Cardiac septum (tissue), 1 donor: ENCODE measurements around the gene KDM2B. TPM values are rescaled to one million over a fixed set of nuclear protein-coding genes. Genes with fewer than 3 reads are reported as not detected.
A peak's percentile ranks its signal among the peaks of the same experiment; 100 is the strongest.
"Not testable (repeated sequence)": the region's sequence is repeated elsewhere in the genome, so short reads cannot be mapped to it uniquely, and the experiment has no call there.

ENCODE experiments used
- DNase-seq: peaks from one replicate; pipeline ENCODE4 v3.0.0-alpha.2; 2020; ENCODE audit warnings: low spot score
- intact Hi-C: fragments of 100-400 bp; cut with DNase I; formaldehyde crosslinking; loops from one replicate; pipeline ENCODE4 v1.14.0; 2022
- total RNA-seq: library from RNA; stranded (reverse); fragmentation: NEBNext Ultra II Directional; extraction: Animal tissue kit (Norgen Biotek cat#: 25700); gene quantifications from one replicate; pipeline ENCODE4 v1.2.1, GENCODE V29; 2021
- donor health status: DM: no; HTN: no; CAD: no.

KDM2B gene
- total RNA-seq, 1 donor from 2014 or later, result 10.1 TPM

DNA sequence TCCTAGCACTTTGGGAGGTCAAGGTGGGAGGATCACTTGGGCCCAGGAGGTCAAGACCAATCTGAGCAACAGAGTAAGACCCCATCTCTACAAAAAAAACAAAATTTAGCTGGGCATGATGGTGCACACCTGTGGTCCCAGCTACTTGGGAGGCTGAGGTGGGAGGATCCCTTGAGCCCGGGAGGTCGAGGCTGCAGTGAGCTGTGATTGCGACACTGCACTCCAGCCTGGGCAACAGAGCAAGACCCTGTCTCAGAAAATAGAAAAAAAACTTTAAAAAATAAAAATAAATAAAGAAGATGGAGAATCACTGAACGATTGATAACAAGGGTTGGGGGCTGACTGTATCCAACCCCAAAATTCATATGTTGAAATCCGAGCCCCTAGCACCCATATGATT, 96.3 kb downstream of the KDM2B start:
- DNase-seq, intact Hi-C loops: not testable (repeated sequence)

DNA sequence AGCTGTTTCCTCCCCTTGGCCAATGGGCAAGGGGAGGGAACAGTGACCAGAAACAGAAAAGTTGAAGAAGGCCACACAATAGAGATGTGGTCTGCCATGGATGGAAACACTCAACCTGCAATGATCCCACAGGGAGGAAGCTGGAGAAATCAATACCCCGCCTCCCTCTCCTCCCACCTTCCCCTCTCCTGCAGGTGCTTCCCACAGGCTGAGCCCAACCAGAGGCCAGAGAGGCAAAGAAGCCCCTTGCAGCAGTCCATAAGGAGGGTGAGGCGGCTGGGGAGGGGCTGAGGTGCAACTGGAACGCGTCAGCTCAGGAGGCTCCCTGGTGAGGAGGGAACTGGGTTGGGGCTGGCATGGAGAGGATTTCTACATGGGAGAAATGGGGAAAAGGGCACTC, 96.9 kb downstream of the KDM2B start:
- no peak for DNase-seq
- intact Hi-C loops, result no loop called here

DNA sequence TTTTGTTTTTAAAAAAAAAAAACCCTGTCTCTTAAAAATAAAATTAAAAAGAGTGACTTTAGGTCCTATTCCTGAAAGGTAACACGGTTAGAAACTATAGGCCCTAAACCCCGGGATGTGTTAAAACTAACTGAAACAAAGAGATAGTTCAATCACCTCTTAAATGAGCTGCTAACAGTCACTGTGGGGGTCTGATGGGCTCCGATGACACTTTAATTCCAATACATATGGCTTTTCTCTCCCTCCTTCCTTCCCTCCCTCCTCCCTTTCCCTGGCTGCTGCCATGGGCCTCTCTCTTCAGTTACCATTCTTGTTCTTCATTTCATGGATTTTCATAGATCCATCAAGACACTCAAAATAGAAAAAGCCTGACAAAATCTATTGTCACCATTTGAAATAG, 104.3 kb downstream of the KDM2B start:
- intact Hi-C loops, result no loop called here
- DNase-seq, result no peak

DNA sequence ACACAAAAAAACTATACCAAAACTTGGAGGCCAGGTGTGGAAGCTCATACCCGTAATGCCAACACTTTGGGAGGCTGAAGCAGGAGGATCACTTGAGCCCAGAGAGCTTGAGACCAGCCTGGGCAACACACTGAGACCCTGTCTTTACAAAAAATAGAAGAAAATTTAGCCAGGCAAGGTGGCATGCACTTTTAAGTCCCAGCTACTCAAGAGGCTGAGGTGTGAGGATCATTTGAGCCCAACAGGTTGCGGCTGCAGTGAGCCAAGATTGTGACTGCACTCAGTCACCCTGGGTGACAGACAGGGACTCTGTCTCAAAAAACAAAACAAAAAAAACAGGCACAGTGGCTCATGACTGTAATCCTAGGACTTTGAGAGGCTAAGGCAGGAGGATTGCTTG, 105.5 kb downstream of the KDM2B start:
- no peak for DNase-seq
- intact Hi-C loops, result no loop called here

DNA sequence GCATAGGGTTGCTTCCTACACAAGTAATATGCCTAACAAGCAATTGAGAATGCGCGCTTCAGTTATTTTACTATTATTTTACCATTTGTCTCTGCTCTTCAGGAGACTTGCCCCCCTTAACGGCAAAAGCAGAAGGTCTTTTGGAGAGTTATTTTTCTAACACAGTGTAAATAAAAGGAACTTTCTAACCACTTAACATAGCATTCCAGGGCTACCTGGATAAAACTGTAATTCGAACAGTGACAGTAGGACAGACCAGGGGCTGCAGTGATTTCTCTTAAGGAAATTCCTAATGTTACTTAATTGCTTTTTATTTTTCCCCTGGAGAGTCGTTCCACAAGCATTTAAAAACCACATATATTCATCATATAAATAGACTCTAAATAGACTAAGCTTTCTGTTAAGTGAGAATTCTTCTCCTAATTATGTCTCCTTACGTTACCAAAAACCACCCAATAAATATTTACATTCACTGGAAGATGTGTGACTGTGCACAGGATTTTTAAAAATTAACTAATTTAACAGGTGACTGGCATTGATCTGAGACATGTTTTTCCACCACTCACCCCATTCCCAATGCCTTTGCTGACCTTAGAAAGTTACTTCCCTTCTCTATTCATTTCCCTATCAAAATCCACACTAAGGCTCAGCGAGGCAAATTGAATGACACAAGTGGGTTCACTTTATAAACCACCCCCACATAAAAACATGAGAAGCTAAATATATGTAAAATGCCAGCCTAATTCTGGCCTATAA, 108.5 kb downstream of the KDM2B start:
- no peak for DNase-seq
- intact Hi-C loops, result no loop called here

DNA sequence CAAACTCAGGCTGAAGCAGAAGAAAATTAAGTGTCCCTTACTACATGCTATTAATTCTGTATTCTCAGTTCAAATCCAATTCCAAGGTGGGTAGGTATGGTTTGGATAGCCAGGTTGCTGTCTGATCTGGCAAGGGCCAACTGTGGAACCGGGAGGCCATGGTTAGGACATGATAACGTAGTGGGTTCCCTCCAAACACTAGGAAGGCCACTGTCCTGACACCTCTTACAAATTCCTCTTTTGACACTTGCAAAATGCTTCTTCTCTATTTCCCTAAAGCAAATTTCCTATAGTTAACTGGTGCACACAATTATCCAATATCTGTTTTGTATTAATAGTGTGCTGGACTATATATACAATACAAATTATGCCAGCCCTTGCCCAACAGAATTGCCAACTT, 110.1 kb downstream of the KDM2B start:
- intact Hi-C loops, result no loop called here
- DNase-seq, result no peak

DNA sequence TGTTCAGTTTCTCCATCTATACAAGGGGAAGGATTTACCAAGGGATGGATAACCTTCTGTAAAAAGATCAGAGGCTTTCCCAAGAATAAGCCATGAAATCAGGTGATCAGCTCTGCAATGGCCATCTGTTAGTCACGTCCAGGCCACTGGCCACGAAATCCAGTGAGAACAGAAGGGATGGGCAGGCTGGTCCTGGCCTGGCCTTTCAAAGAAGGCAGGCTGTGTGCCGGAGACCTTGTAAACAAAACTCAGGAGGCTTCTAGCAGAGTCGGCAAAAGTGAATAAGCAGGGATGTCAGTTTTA, 112.4 kb downstream of the KDM2B start:
- intact Hi-C loops, result no loop called here
- DNase-seq, result no peak

DNA sequence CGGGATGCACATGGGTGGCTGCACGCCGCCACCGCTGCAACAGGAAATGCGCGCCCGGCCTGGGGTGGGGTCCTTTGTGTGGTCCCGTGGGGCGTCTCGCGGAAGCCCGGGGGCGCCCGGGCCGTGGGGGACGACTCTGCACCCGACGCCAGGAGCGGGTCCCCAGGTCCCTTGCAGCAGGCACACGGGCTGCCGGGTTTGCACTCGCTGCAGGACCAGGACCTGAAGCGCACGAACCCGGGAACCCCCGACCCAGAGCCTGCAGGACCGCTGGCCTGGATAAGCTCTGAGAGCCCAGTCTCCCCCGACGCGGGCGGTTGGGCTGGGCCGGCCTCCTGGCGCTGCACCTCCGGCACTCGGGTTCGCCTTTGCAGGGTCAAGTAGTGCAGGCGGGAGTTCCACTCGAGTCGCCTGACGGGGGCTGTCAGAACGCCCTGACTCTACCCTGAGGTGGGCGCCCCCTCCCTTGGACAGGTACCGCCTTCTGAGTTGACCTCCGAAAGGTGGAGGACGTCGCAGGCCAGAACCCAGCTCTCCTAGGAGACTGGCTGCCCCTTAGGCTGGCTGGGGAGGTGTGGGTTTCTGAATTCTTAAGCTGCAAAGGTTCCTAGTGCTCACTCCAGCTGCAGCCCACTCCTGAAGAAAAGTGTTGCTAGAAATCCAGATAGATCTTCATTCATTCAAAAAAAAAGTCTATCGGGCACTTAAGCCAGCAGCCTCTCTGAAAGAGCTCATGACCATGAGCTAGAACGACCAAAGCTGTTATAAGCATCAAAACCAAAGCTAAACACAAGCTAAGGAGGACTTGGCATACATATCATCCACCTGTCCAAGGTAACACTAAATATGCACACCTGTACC, 113.0 kb downstream of the KDM2B start:
- no peak for DNase-seq
- intact Hi-C loops, result no loop called here

DNA sequence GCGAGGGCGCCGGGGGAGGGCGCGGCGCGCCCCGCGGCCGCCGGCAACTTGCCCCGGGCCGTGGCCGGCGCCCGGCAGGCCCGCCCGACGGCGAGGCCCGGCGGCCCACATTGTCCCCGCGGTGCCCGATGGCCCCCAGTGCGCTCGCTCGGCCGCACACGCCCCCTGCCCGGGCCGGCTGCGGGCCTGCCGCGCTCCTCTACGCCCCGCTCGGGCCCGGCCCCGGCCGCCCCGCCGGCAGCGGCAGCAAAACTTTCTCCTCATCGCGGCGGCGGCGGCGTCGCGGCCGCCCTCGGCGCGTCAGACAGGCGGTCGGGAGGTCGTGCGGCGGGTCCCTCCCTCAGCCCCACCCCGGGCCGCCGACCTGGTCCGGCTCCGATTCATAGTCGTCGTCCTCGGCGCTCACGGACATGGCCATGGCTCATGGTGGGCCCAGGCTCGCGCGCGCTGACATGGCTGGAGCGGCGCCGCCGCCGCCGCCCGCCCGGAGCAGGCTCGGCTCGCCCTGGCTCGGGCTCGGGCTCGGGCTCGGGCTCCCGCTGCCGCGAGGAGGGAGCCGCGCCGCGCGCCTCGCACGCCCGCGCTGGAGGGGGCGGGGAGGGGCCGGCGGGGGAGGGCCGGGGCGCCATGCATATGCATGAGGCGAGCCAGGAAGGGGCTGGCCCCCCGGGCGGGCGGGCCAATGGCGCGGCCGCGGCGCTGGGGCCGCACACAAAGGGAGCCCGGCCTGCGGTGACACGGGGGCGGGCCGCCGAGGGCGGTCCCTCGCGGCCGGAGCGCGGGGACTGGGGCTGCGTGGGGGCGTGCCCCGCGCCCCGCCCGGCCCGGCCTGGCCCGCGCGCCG, 113.8 kb downstream of the KDM2B start:
- intact Hi-C loops, result no loop called here

DNA sequence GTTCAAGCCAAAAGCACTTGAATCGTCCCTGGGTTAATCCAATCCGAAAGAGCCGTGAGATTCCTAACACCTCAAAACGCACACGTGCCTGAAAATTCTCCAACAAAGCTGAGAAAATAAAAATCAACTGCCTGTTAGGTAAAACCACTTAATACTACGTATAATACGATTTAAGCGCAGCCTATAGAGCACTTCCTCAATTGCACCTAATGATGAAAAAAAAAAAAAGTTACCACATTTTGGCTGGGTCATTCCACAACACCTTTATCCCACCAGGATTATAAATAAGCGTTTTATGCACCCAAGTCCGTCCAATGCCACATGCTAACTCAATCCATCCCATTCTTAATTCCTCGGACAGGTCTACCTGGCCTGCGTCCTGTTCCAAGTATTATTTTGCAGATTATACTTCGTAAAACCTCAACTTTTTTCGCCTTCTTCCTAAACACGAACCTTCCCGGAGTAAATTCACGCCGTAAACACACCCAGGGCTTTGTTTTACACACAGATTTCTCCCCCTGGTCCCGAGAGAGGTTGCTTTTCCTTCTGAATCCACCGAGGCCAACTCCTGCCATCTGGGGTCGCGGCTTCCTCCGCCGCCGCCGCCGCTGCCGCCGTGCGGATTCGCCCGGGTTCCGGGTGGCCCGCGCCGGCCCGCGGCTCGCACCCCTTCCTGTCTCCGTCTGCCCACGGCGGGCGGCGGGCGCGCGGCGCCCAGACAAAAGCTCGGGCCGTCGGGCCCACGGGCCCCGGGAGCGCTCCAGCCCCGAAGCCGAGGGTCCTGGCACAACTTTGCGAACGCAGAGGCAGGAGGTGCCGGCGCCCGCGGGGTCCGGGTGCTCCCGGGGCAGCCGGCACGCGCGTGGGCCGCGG, 114.7 kb downstream of the KDM2B start:
- intact Hi-C loops, result no loop called here
- DNase-seq, result no peak

More for the DNA sequence above, 113.8 kb downstream of the KDM2B start:
- peak; percentile 94 for DNase-seq

DNA sequence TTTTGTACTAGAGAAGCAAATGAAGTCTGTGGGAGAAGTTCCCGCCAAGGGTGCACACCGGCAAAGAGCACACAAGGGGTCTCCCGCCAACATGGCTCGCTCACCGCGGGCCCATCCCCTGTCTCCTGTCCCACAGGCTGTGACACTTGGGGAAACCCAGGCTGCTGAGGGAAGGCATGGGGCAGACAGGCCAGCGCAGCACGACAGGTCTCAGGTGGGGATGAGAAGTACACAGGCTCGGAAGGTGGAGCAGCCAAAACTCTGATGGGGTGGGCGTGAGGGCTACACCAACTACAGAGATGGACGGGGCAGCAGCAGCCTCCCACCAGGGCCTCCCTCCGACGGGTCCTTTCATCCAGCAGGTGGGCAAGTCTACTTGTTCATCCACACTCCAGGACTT, 116.5 kb downstream of the KDM2B start:
- intact Hi-C loops, result no loop called here
- no peak for DNase-seq

DNA sequence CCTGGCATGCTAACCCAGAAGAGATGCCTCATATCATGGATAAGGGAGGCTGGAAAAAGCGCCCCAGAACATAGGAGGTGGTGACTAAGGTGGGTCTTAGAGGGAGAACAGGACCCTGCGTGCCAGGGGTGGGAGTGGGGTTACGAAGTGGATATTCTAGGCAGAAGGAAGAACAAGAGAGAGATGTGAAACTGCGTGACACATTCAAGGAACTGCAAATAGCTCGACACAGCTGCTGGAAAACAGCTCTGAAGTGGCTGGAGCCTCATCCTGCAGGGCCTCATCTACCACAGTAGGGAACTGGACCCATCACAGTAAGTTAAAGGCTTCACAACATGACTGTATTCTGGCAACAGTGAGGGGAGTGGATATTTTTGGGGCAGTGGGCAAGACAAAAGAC, 119.8 kb downstream of the KDM2B start:
- intact Hi-C loops, result no loop called here

DNA sequence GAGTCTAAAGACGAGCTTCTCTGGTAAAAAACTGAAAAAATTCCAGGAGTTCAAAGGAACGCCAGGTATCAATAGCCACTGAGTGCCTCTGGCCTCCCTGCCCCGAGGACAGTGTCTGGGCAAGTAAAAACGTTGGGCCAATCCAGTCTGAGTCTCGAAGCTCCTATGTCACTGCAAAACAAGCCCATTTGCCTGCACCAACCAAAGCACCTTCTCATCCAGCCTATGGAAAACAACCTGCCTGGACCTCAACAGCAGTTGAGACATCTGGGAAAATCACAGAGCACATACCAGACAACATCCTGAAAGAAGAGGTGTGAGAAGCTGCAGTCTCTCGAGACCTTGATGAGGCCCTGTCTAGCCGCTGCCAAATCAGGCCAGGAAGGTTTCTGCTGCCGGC, 124.3 kb downstream of the KDM2B start:
- no peak for DNase-seq
- intact Hi-C loops, result no loop called here

More for the DNA sequence above, 119.8 kb downstream of the KDM2B start:
- DNase-seq, result no peak

DNA sequence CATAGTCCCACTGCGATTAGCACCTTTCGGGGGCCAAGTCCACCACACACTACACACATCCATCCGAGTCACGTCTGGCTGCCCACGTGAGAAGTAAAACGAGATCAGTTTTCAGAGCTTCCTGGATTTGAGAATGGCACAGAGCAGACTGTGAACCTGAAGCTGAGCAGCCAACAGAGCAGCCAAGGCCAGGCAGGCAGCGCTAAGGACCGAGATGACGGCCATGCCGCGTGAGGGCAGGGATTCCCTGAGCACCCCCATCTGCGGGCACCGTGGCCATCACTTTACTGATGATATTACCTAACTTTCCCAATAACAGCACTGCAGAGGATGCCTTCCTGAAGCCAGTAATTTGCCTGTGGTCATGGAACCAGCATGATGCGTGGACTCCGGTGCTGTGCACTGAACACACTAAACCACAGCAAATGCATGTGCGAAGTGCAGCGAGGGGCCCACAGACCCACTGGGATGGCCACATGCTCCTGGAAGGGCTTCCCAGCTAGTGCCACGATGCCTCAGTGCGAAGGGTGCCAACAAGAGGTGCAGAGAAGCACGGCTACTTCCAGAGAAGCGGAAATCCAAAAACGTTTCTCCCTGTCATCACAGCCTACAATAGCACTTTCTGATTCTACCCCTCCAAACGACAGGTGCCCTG, 124.9 kb downstream of the KDM2B start:
- intact Hi-C loops, result no loop called here

DNA sequence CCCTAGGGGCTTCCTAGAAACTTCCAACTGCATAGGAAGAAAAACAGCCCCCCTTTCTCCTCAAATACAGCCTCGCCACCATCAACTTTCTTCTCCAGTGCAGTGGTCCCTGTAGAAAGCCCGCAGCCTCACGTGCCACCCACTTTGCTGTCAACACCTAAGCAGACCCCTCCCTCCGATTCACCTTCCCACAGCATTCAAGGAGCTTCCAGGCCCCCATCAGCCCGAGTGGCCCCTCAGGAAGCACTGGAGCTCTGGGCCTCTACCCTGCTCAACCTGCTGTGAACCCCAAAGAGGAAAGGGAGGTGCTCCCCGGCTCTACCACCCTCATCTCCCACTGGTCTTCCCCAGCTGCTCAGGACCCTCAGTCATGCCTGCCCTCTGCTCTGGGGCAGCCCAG, 125.9 kb downstream of the KDM2B start:
- intact Hi-C loops, result no loop called here
- no peak for DNase-seq

More for the DNA sequence above, 124.9 kb downstream of the KDM2B start:
- no peak for DNase-seq

DNA sequence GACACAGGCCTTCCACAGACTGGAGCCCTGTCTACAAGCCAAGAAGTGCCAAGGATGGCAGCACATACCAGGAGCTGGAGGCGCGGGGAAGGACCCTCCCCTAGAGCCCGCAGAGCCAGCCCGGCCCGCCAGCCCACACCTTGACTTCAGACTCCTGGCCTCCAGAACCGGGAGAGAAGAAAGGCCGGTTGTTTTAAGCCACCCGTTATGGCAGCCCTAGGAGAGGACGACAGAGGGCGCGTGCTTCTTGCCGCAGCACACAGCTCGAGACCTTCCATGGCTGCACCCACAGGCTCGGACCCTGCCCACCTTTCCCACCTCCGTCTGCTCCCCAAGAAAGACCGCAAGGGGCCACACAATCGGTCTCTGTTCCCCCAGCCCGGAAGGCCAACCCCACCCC, 127.2 kb downstream of the KDM2B start:
- intact Hi-C loops, result no loop called here
- no peak for DNase-seq

DNA sequence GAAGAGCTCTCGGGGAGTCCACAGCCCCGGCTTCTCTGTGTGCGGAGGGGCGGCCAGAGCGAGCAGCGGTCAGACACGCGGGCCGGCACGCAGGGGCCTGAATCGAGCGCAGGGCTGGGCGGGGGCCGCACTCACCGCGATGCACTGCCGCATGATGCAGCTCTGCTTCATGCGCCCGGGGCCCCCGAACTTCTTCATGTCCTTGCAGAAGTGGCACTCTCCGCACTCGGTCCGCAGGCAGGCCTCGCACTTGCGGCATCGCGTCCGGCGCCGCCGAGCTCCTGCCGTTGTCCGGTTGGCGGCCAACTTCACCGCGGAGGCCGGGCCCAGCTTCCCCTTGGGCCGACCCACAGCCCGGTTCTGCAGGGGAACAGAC, 127.8 kb downstream of the KDM2B start:
- DNase-seq, result no peak
- intact Hi-C loops, result no loop called here

DNA sequence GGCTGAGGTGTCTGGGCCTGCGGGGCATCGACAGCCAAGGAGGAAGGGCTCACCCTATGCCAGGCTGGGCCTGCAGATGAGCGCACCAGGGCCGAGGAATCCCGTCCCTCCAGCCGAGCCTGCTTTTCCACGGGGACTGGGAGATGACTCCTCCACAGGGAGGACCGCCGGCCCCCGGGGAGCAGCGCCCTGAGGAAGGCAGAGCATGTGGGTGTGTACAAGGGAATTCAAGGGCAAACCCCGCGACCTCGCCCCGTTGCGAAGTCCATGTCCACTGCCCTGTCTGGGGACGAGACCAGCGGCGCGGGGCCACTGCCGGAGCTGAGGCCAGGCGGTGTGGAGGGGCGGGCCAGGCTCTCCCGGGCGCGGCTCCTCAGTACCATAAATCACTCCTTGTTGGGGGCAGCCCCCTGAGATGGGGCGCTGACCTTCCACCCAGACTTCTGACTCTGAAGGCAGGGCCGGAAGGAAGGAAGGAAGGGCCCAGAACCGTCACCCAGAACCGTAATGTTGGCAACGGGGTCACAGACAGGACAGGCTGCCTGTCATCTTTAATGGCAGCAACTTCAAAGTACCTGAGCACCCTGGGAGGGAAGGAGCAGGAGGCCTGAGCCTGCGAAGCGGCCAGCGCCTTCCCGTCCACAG, 128.4 kb downstream of the KDM2B start:
- intact Hi-C loops, result no loop called here
- no peak for DNase-seq
